HG03025 (cell line): ENCODE results near the gene CCDC57.

Source experiments
- ATAC-seq: cut with Tn5 transposase; IDR thresholded peaks from one replicate; pipeline ENCODE4 v1.9.1; 2021; ENCODE audit warnings: mild to moderate bottlenecking, moderate library complexity; ENCODE audit not compliant: unreplicated experiment, low FRiP score

Gene CCDC57

GRCh38 chr17:82056729-82057621 is 155.7 kb downstream of the CCDC57 start:
- ATAC-seq, result no peak

- ATAC-seq, result no peak
These were observed 156.5 kb downstream of the CCDC57 start for GRCh38 chr17:82055965-82056728.

GRCh38 chr17:82055023-82055964 is 157.3 kb downstream of the CCDC57 start:
- ATAC-seq, result no peak

GRCh38 chr17:82054351-82055022 is 158.2 kb downstream of the CCDC57 start:
- ATAC-seq, result no peak

GRCh38 chr17:82053556-82054263 is 158.9 kb downstream of the CCDC57 start:
- ATAC-seq, result no peak

- no peak for ATAC-seq
These were observed 159.5 kb downstream of the CCDC57 start for GRCh38 chr17:82053130-82053529.

GRCh38 chr17:82052638-82053059 is 160.0 kb downstream of the CCDC57 start:
- no peak for ATAC-seq

GRCh38 chr17:82051776-82052637 is 160.6 kb downstream of the CCDC57 start, which contains the start of the genes GPS1 and RFNG:
GPS1 (plus strand) TSS chr17:82051898; CDS start chr17:82051932, 34 bp downstream.
RFNG (minus strand) TSS chr17:82051811; CDS start chr17:82051766, 45 bp downstream.
- no peak for ATAC-seq
